Dendritic cell treated with granulocyte-macrophage colony-stimulating factor and Interleukin-4, amounts not matched to agents 40 ng/mL and 50 ng/mL, for 4 days (primary cell): ENCODE results near the gene TMPRSS7.

Source experiments
- H3K27ac Mint-ChIP-seq: one replicate; pipeline ENCODE4 v1.8.0; 2022; ENCODE audit warnings: mild to moderate bottlenecking, mixed read lengths
- H3K27me3 Mint-ChIP-seq: one replicate; pipeline ENCODE4 v1.8.0; 2022; ENCODE audit warnings: mild to moderate bottlenecking, mixed read lengths
- H3K36me3 Mint-ChIP-seq: one replicate; pipeline ENCODE4 v1.8.0; 2022; ENCODE audit warnings: low read depth, mixed read lengths
- H3K4me1 Mint-ChIP-seq: one replicate; pipeline ENCODE4 v1.8.0; 2022; ENCODE audit warnings: low read depth, mixed read lengths
- H3K4me3 Mint-ChIP-seq: one replicate; pipeline ENCODE4 v1.8.0; 2022; ENCODE audit warnings: mild to moderate bottlenecking, moderate library complexity, mixed read lengths
- H3K9me3 Mint-ChIP-seq: one replicate; pipeline ENCODE4 v1.8.0; 2022; ENCODE audit warnings: mixed read lengths
- intact Hi-C: fragments of 100-400 bp; cut with micrococcal nuclease; formaldehyde crosslinking; loops from one replicate; pipeline ENCODE4 v1.15.0; 2022

The TMPRSS7 gene

DNA sequence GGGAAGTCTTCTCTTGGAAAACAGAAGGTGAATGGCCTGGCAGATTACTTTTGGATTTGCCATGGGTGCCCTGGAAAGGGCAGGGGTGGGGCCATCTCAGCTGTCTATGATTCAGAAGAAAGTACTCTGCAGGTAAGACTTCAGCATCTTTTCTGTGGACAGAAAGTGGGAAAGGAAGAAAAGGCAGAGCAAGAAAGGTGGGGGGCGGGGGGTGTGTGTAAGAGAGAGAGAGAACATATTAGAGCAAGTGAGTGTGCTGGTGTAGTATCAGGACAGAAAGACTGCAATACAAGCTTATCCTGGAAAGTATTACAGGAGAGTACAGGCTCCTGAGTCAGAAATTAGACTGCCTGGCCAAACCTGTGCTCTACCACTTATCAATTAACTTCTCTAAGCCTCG, 30.3 kb upstream of the TMPRSS7 start:
- no peaks in the 10 kb centered on the region for H3K36me3 Mint-ChIP-seq
- peaks cover 13% of the 10 kb centered on the region for H3K4me1 Mint-ChIP-seq
- H3K27ac Mint-ChIP-seq: no peak overlapping the region

DNA sequence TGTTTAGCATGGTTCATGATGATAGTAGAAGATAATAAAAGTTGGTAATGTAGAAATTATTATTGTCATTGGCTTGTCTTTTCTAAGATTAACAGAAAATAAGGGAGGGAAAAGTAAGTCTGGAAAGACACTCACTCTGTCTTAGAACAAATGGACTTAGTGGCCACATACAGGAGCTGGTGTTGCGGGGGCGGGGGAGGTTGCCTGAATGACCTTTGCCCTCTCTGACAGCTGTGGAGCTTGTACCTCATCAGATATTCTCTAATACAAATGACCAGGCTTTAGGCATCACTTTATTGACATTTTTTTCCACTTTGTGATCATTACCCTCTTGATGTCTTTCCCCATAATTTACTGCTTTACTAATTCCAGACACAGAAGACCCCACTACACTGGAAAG, 29.9 kb upstream of the TMPRSS7 start:
- Mint-ChIP-seq H3K27me3 (peaks cover 18% of the 10 kb centered on the region), H3K9me3 (no peaks in the 10 kb centered on the region), H3K4me1 (peaks cover 8% of the 10 kb centered on the region), H3K4me3 (no peak overlapping the region), H3K36me3 (no peaks in the 10 kb centered on the region), H3K27ac (no peak overlapping the region)
- intact Hi-C loops: no loop called here

More for the DNA sequence above, 30.3 kb upstream of the TMPRSS7 start:
- Mint-ChIP-seq H3K4me3 (no peak overlapping the region), H3K9me3 (no peaks in the 10 kb centered on the region), H3K27me3 (peaks cover 22% of the 10 kb centered on the region)
- intact Hi-C loops: no loop called here

DNA sequence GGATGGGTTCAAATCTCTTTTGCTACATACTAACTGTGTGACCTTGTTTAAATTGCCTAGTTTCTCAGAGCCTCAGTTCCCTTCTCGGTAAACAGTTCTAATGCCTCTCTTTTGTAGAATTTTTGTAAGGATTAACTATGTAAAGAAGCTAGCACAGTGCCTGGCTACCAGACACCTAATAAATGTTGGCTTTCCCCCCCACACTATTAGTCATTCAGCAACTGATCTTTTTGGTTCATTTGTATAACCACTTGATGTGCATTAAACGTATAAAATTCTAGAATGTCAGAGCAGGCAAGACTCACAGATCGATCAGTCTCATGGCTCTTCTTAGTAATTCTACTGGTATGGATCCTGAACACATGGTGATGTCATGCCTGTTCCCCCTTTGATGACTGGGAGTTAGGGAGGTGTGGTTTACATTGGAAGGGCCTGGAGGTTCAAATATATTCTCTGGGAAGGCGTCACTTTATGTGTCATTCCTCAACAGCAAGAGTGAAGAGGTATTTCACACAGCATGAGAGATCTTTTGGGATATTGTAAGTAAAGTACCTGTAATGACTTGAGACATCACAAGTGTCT, 29.4 kb upstream of the TMPRSS7 start:
- intact Hi-C loops: no loop called here
- Mint-ChIP-seq H3K9me3 (no peaks in the 10 kb centered on the region), H3K4me3 (no peak overlapping the region), H3K27me3 (peaks cover 13% of the 10 kb centered on the region), H3K27ac (no peak overlapping the region), H3K36me3 (no peaks in the 10 kb centered on the region), H3K4me1 (peaks cover 8% of the 10 kb centered on the region)

DNA sequence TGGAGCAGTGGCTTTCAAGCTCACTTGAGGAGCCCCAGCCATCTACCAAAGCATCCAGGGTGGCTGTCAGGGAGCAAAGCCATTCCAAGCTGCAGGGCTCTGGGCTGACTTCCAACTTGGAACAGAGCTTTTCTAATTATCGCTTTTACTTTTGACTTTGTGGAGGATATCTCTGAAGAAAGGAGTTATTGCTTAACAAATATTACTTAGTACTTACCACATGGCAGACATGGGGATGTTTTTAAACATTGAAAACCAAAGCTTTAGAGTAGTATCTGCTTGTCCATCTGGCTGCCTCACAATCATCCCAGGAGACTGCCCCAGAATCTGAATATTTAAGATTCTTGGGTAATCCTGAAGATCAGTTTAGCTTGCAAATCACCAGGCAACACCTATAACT, 26.9 kb upstream of the TMPRSS7 start:
- Mint-ChIP-seq H3K9me3 (no peaks in the 10 kb centered on the region), H3K36me3 (no peaks in the 10 kb centered on the region), H3K27me3 (peaks cover 1% of the 10 kb centered on the region), H3K4me1 (peaks cover 3% of the 10 kb centered on the region), H3K27ac (no peak overlapping the region), H3K4me3 (no peak overlapping the region)
- intact Hi-C loops: no loop called here

DNA sequence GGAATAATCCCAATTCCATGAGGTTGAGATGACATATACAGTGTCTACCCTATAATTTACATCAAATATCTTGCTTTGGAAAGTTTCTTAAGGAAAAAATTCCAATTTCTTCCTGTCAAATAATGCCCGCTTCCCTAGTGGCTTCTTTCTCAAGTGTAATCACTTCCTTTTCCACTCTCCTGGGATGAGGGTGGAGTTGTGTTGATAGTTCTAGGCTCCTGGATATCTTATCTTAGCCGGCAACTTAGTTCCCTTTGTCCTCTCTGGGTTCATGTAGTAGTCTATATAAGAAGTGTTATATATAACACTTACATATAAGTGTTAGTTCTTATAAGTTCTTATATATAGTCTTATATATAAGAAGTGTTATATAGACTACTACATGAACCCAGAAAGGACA, 24.9 kb upstream of the TMPRSS7 start:
- intact Hi-C loops: no loop called here
- peaks cover 12% of the 10 kb centered on the region for H3K4me1 Mint-ChIP-seq
- H3K9me3 Mint-ChIP-seq: no peaks in the 10 kb centered on the region
- no peaks in the 10 kb centered on the region for H3K36me3 Mint-ChIP-seq
- peaks cover 1% of the 10 kb centered on the region for H3K27me3 Mint-ChIP-seq
- H3K27ac Mint-ChIP-seq: no peak overlapping the region
- no peak overlapping the region for H3K4me3 Mint-ChIP-seq

DNA sequence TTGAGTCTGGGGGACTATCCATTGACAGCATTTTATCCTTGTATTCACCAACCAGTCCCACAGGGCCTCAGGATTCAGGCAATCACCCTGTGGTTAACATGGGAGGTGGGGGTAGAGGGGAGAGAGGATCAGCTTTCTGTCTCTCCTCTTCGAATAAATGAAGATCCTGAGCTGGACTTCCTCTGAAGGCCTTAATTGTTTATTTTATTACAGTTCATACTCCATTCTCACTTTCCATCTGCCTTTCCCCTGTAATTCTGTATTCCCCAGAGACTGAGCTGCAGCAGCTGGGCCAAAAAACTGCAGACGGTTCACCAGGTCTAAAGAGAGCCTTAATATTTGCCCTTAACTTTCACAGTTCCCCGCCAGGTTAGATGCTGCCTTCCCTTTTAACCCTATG, 23.9 kb upstream of the TMPRSS7 start:
- Mint-ChIP-seq H3K4me1 (peaks cover 12% of the 10 kb centered on the region), H3K27me3 (peaks cover 1% of the 10 kb centered on the region), H3K9me3 (no peaks in the 10 kb centered on the region), H3K36me3 (no peaks in the 10 kb centered on the region), H3K27ac (no peak overlapping the region), H3K4me3 (no peak overlapping the region)
- intact Hi-C loops: no loop called here

DNA sequence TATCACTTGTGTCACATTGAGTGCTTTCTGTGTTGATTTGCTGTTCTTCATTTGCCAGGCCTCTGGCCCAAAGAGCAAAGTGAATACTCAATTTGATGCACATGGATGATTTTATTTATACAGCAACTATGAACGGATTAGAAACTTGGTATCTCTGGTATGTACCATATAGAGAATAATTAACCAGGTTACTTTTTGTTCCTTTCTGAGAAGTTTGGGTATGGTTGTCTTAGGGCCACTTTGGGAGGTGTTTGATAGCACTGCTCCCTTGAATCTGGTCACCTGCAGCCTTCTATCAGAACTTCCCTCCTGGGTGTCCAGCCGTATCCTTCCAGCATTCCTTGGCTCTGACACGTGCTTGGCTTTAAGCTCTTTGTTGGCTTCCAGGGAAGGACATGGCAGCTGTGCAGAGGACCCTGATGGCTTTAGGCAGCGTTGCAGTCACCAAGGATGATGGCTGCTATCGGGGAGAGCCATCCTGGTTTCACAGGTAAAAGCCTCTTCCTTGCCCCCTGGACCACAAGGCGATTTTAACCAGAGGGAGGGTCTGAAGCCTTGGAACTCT, 23.1 kb upstream of the TMPRSS7 start:
- H3K9me3 Mint-ChIP-seq: no peaks in the 10 kb centered on the region
- intact Hi-C loops: no loop called here
- H3K27ac Mint-ChIP-seq: no peak overlapping the region
- no peak overlapping the region for H3K4me3 Mint-ChIP-seq
- peaks cover 12% of the 10 kb centered on the region for H3K4me1 Mint-ChIP-seq
- no peaks in the 10 kb centered on the region for H3K36me3 Mint-ChIP-seq
- H3K27me3 Mint-ChIP-seq: peaks cover 1% of the 10 kb centered on the region

DNA sequence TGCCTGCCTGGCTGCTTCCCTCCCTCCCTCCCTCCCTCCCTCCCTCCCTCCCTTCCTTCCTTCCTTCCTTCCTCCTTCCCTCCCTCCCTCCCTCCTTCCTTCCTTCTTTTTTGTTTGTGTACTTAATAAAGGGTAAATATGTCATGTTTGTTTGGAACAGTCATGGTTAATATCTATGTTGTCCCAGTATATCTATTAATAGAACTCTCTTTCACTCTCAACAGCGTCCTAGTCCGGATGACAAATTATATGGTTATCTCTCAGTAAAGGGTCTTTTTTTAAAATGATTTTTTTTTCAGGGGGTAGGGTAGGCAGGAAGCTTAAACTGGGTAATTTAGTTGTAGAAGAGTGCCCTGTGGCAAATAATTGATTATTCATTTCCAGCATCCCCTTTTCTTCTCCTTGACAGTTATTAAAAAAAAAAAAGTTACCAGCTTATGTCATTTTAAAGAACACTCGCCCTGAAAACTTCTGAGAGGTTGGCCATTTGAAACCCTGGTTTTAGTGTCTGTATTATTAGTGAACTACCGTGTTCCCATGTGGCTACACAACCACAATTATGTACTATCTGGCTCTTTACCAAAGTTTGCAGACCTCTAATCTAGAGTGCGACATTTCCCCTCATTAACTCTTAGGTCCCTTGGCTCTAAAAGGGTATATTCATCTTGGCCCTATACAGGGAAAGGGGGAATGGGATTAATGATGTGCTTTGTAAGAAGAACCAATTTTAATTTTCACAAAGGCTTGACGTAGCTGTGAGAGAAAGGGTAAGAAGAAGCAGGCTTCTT, 22.1 kb upstream of the TMPRSS7 start:
- Mint-ChIP-seq H3K36me3 (no peaks in the 10 kb centered on the region), H3K4me1 (peaks cover 12% of the 10 kb centered on the region), H3K9me3 (no peaks in the 10 kb centered on the region), H3K4me3 (no peak overlapping the region), H3K27ac (no peak overlapping the region), H3K27me3 (peaks cover 1% of the 10 kb centered on the region)
- intact Hi-C loops: loop anchor here (2.0 kb wide), 1 partner anchor 24 kb away; no protein-coding TSS in a partner anchor

DNA sequence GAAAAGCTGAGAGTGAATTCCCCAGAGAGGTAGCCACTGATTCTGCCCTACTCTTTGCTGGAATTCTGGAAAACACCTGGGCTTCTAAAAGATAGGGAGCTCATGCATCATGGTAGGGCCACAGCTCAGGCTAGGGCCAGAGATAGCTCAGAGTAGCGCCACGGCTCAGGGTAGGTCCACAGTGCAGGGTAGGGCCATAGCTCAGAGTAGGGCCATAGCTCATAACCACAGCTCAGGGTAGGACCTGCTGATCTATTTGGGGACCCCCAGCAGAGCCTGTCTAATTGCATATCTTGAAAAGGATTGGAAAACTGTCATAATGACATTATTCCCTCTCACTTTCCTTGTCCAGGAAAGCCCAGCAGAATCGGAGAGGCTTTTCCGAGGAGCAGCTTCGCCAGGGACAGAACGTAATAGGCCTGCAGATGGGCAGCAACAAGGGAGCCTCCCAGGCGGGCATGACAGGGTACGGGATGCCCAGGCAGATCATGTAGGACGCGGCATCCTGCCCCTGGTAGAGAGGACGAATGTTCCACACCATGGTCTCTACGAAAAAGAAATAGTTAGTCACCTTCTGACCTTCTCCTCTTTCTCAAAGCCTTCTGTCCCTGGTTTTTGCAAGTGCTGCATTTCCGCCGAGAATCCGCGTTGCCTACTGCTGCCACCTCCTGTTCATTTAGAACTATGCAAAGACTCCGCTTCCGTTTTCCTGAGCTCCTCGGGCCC, 21.3 kb upstream of the TMPRSS7 start:
- Mint-ChIP-seq H3K36me3 (no peaks in the 10 kb centered on the region), H3K27ac (no peak overlapping the region), H3K9me3 (no peaks in the 10 kb centered on the region), H3K4me3 (no peak overlapping the region), H3K4me1 (peaks cover 12% of the 10 kb centered on the region), H3K27me3 (peaks cover 1% of the 10 kb centered on the region)
- intact Hi-C loops: loop anchor here (1.0 to 2.0 kb wide), 2 partner anchors 24 to 296 kb away; no protein-coding TSS in a partner anchor

DNA sequence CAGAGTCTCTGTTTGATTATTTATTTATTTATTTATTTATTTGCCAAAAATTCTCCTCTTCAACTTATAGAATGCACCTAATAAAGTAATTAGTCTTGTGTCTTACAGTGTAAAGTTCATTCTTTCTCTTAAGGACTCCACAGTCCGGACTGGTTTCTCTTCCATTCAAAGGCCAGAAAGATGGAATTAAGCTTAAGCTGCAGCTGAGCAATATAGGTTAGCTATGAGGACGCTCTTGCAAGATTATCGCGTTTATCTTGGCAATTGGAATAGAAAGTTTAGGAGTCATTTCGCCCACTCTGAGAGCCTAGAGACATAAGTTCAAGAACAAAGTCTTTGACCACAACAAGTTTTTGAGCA, 20.8 kb upstream of the TMPRSS7 start:
- Mint-ChIP-seq H3K27me3 (peaks cover 1% of the 10 kb centered on the region), H3K27ac (no peak overlapping the region), H3K4me1 (peaks cover 12% of the 10 kb centered on the region), H3K4me3 (no peak overlapping the region), H3K9me3 (no peaks in the 10 kb centered on the region), H3K36me3 (no peaks in the 10 kb centered on the region)
- intact Hi-C loops: loop anchor here (1.0 to 2.0 kb wide), 2 partner anchors 25 to 296 kb away; no protein-coding TSS in a partner anchor

DNA sequence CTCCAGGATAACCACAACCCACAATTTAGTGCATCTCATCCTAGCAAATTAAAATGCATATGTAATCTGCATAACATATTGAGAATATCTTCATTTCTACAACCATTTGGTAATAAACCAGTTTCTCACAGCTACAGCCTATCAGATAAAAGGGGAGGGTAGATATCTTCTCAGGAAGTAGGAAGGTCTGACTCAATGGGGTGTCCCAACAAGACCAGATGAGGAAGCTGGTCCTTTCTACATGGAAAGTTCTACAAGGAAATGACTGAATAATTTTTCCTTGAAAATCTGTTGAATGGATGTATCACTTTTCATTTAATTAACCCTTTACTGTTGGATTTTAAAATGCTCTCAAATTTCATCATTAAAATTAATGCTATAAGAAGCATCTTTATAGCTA, 17.4 kb upstream of the TMPRSS7 start:
- intact Hi-C loops: no loop called here
- H3K4me3 Mint-ChIP-seq: no peak overlapping the region
- no peak overlapping the region for H3K27ac Mint-ChIP-seq
- H3K36me3 Mint-ChIP-seq: no peaks in the 10 kb centered on the region
- H3K4me1 Mint-ChIP-seq: peaks cover 16% of the 10 kb centered on the region
- no peaks in the 10 kb centered on the region for H3K27me3 Mint-ChIP-seq
- H3K9me3 Mint-ChIP-seq: peaks cover 8% of the 10 kb centered on the region

DNA sequence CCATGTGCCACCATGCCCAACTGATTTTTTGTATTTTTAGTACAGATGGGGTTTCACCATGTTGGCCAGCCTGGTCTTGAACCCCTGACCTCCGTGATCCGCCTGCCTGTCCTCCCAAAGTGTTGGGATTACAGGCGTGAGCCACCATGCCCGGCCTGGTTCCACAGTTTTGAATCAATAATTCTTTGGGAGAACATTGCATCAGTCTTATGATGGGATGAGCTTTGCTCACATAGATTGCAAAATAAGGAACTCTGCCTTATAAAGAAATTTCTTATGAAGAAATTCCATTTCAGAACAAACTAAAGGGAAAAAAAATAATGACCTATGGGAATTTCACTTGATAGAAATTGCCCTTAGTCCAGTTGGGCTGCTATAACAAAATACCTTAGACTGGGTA, 15.8 kb upstream of the TMPRSS7 start:
- no peak overlapping the region for H3K27ac Mint-ChIP-seq
- intact Hi-C loops: no loop called here
- no peaks in the 10 kb centered on the region for H3K36me3 Mint-ChIP-seq
- H3K27me3 Mint-ChIP-seq: no peaks in the 10 kb centered on the region
- no peak overlapping the region for H3K4me3 Mint-ChIP-seq
- H3K4me1 Mint-ChIP-seq: peaks cover 12% of the 10 kb centered on the region
- H3K9me3 Mint-ChIP-seq: peaks cover 9% of the 10 kb centered on the region

DNA sequence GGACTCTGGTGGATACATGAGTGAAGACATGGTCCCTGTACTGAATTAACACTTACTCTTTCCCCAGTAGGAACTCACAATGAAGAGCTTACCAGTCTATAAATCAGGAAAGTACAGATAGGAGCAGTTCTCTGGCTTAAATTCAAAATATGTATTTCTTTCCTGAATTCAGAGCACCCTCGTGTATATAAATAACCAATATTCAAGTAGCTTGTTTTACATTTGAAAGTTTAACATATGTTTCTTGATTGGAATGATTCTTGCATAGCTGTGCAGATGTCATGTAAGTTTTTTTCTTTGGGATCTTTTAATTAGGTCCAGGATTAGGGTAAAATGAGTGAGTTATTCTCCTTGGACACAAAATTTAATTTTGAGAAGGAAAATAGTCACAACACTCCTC, 14.8 kb upstream of the TMPRSS7 start:
- Mint-ChIP-seq H3K27me3 (no peaks in the 10 kb centered on the region), H3K27ac (no peak overlapping the region), H3K4me3 (no peak overlapping the region), H3K4me1 (peaks cover 6% of the 10 kb centered on the region), H3K9me3 (peaks cover 9% of the 10 kb centered on the region), H3K36me3 (no peaks in the 10 kb centered on the region)
- intact Hi-C loops: no loop called here

DNA sequence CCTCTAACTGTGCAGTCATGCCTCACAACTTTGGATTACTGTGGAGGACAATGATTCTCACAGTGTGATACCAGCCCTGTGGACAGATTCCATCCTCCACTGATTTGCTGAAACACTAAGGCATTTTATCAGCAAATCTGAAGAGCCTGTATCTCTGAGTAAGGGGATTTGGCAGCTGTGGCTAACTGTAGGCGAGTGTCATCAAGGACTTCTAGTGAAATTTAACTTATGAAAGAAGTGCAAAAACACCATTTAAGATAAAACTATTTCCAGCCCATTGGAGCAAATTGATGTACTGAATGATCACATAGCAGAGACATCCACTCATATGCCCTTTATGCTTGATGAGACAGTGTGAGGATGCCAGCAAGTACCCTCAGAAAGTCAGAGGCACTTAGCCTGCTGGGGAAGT, 13.9 kb upstream of the TMPRSS7 start:
- Mint-ChIP-seq H3K36me3 (no peaks in the 10 kb centered on the region), H3K27me3 (no peaks in the 10 kb centered on the region), H3K4me3 (no peak overlapping the region), H3K27ac (no peak overlapping the region), H3K9me3 (peaks cover 9% of the 10 kb centered on the region), H3K4me1 (peaks cover 6% of the 10 kb centered on the region)
- intact Hi-C loops: no loop called here
